WTC11 (cell line): ENCODE measurements around the gene TMPRSS12. TPM values are rescaled to one million over a fixed set of nuclear protein-coding genes. Genes with fewer than 3 reads are reported as not detected.
A peak's percentile ranks its signal among the peaks of the same experiment; 100 is the strongest.
"Not testable (repeated sequence)": the region's sequence is repeated elsewhere in the genome, so short reads cannot be mapped to it uniquely, and the experiment has no call there.

Experiments used
- ATAC-seq: fragments of 200-7000 bp; cut with Tn5 transposase; 2 replicates; pipeline ENCODE4 v1.10.0; 2021; ENCODE audit warnings: mild to moderate bottlenecking, moderate library complexity
- CTCF ChIA-PET: fragments of 300-600 bp; sonication (Branson Sonifier 250); formaldehyde crosslinking; loops from one replicate; lab custom pipeline; 2021; ENCODE audit warnings: antibody characterized with exemption; lab: Charles Lee
- POLR2A ChIA-PET: fragments of 350-600 bp; sonication (Branson Sonifier 250); formaldehyde crosslinking; loops from one replicate; lab custom pipeline; 2021; ENCODE audit warnings: antibody characterized with exemption; lab: Charles Lee
- DNase-seq: peaks from one replicate; pipeline ENCODE4 v3.0.0; 2021; ENCODE audit warnings: low spot score
- H3K27ac Mint-ChIP-seq: 2 replicates; pipeline ENCODE4 v1.8.0; 2021; ENCODE audit warnings: mixed read lengths
- H3K27me3 Mint-ChIP-seq: 2 replicates; pipeline ENCODE4 v1.8.0; 2021; ENCODE audit warnings: low read depth, mild to moderate bottlenecking, moderate library complexity, mixed read lengths
- H3K36me3 Mint-ChIP-seq: 2 replicates; pipeline ENCODE4 v1.8.0; 2021; ENCODE audit warnings: mixed read lengths
- H3K4me1 Mint-ChIP-seq: 2 replicates; pipeline ENCODE4 v1.8.0; 2022; ENCODE audit warnings: mixed read lengths
- H3K4me3 Mint-ChIP-seq: 2 replicates; pipeline ENCODE4 v1.8.0; 2021; ENCODE audit warnings: mild to moderate bottlenecking, moderate library complexity, mixed read lengths
- H3K9me3 Mint-ChIP-seq: 2 replicates; pipeline ENCODE4 v1.8.0; 2021; ENCODE audit warnings: mixed read lengths
- CREM ChIP-seq: sonication (generic); formaldehyde crosslinking; IDR thresholded peaks from 2 replicates; pipeline ENCODE4 v1.8.1; 2022; ENCODE audit warnings: mild to moderate bottlenecking, missing genetic modification reagents, moderate library complexity
- E2F5 ChIP-seq: sonication (generic); formaldehyde crosslinking; IDR thresholded peaks from 2 replicates; pipeline ENCODE4 v1.8.1; 2022; ENCODE audit warnings: mild to moderate bottlenecking, moderate library complexity, missing genetic modification reagents
- EMX1 ChIP-seq: fragments of 250-450 bp; sonication (Bioruptor Pico); IDR thresholded peaks from 2 replicates; pipeline ENCODE4 v1.8.0; 2021; ENCODE audit warnings: mild to moderate bottlenecking
- GABPB1 ChIP-seq: sonication (generic); formaldehyde crosslinking; IDR thresholded peaks from 2 replicates; pipeline ENCODE4 v1.8.1; 2023; ENCODE audit warnings: mild to moderate bottlenecking, missing genetic modification reagents
- HMGXB4 ChIP-seq: sonication (generic); formaldehyde crosslinking; IDR thresholded peaks from 2 replicates; pipeline ENCODE4 v1.8.1; 2023; ENCODE audit warnings: mild to moderate bottlenecking, moderate library complexity, missing genetic modification reagents
- IRF1 ChIP-seq: sonication (generic); formaldehyde crosslinking; IDR thresholded peaks from 2 replicates; pipeline ENCODE4 v1.8.0; 2023; ENCODE audit warnings: missing genetic modification reagents
- SMAD4 ChIP-seq: sonication (generic); formaldehyde crosslinking; IDR thresholded peaks from 2 replicates; pipeline ENCODE4 v1.8.0; 2022; ENCODE audit warnings: mild to moderate bottlenecking, missing genetic modification reagents
- STAT6 ChIP-seq: sonication (generic); formaldehyde crosslinking; conservative IDR thresholded peaks from 2 replicates; pipeline ENCODE4 v1.8.1; 2023; ENCODE audit warnings: mild to moderate bottlenecking, low read depth, missing genetic modification reagents, moderate library complexity
- ZNF281 ChIP-seq: sonication (generic); formaldehyde crosslinking; IDR thresholded peaks from 2 replicates; pipeline ENCODE4 v1.8.0; 2023; ENCODE audit warnings: mild to moderate bottlenecking, missing genetic modification reagents
- ZNF416 ChIP-seq: fragments of 250-450 bp; sonication (Bioruptor Pico); IDR thresholded peaks from 2 replicates; pipeline ENCODE4 v1.9.0; 2021; ENCODE audit warnings: mild to moderate bottlenecking, inconsistent platforms
- ZNF423 ChIP-seq: fragments of 250-450 bp; sonication (Bioruptor Pico); IDR thresholded peaks from 2 replicates; pipeline ENCODE4 v2.1.2; 2022; ENCODE audit warnings: mild to moderate bottlenecking, moderate library complexity
- ZNF671 ChIP-seq: fragments of 250-450 bp; sonication (Bioruptor Pico); IDR thresholded peaks from 2 replicates; pipeline ENCODE4 v1.8.0; 2021; ENCODE audit warnings: mild to moderate bottlenecking
- ZSCAN18 ChIP-seq: fragments of 250-450 bp; sonication (Bioruptor Pico); IDR thresholded peaks from 2 replicates; pipeline ENCODE4 v2.1.2; 2022; ENCODE audit warnings: mild to moderate bottlenecking, moderate library complexity
- total RNA-seq: library from RNA; stranded (reverse); gene quantifications from 3 replicates; pipeline ENCODE4 v1.2.3, GENCODE V29; 2021

TMPRSS12 gene
- total RNA-seq, 1 experiment from 2014 or later = not detected

GRCh38 chr12:50926932-50927331 is 84.2 kb downstream of the TMPRSS12 start:
- CTCF ChIA-PET, DNase-seq, H3K27ac Mint-ChIP-seq, H3K9me3 Mint-ChIP-seq, H3K36me3 Mint-ChIP-seq, H3K27me3 Mint-ChIP-seq, ATAC-seq: not testable (repeated sequence)
- Mint-ChIP-seq H3K4me1 (peaks cover 73% of the 10 kb centered on the region), H3K4me3 (peak overlapping the region; percentile 85)
- TF ChIP-seq GABPB1 (CRISPR knock-in tag) = 0 out of 2 replicates have a peak, but pooled peaks have one; percentile 22
- POLR2A ChIA-PET = interaction anchor here (1.1 kb wide), 1 partner anchor 9 kb away, joined by 4 read pairs; no protein-coding TSS in a partner anchor

- CTCF ChIA-PET = no interaction called here
- TF ChIP-seq STAT6 (no peak), HMGXB4 (CRISPR knock-in tag) (no peak)
- H3K4me3 Mint-ChIP-seq = peak overlapping the region; percentile 85
Observed at GRCh38 chr12:50927356-50927755, 84.6 kb downstream of the TMPRSS12 start.

GRCh38 chr12:50927766-50928224 is 85.1 kb downstream of the TMPRSS12 start:
- H3K27ac Mint-ChIP-seq = no peak overlapping the region
- peak overlapping the region; percentile 85; the same call in 1 of the 2 replicates for H3K4me3 Mint-ChIP-seq
- CTCF ChIA-PET = interaction anchor here (0.6 kb wide), 1 partner anchor 827 kb away, joined by 3 read pairs; no protein-coding TSS in a partner anchor

More at GRCh38 chr12:50927356-50927755, 84.6 kb downstream of the TMPRSS12 start:
- peaks cover 7% of the 10 kb centered on the region; the same call in 1 of the 2 replicates for H3K36me3 Mint-ChIP-seq
- no peaks in the 10 kb centered on the region for H3K9me3 Mint-ChIP-seq
- H3K27me3 Mint-ChIP-seq = no peaks in the 10 kb centered on the region
- no peak overlapping the region for H3K27ac Mint-ChIP-seq
- ATAC-seq (no peak), DNase-seq (no peak)
- H3K4me1 Mint-ChIP-seq = peaks cover 70% of the 10 kb centered on the region
- POLR2A ChIA-PET = interaction anchor here (1.1 kb wide), 1 partner anchor 9 kb away, joined by 4 read pairs; no protein-coding TSS in a partner anchor

GRCh38 chr12:50928392-50928791 is 85.7 kb downstream of the TMPRSS12 start:
- H3K27ac Mint-ChIP-seq = no peak overlapping the region
- ATAC-seq (no peak), DNase-seq (no peak)
- POLR2A ChIA-PET = no interaction called here
- no peaks in the 10 kb centered on the region for H3K27me3 Mint-ChIP-seq
- H3K4me1 Mint-ChIP-seq = peaks cover 69% of the 10 kb centered on the region
- CTCF ChIA-PET = interaction anchor here (0.6 kb wide), 4 partner anchors 94 to 828 kb away, joined by 3 read pairs; no protein-coding TSS in a partner anchor
- no peak overlapping the region; the same call in 1 of the 2 replicates for H3K4me3 Mint-ChIP-seq
- peaks cover 7% of the 10 kb centered on the region; the same call in 1 of the 2 replicates for H3K36me3 Mint-ChIP-seq
- H3K9me3 Mint-ChIP-seq = no peaks in the 10 kb centered on the region
- no peak for TF ChIP-seq ZSCAN18
- TF ChIP-seq EMX1 (CRISPR knock-in tag) = no peak
- no peak for TF ChIP-seq CREM (CRISPR knock-in tag)
- TF ChIP-seq ZNF423 (CRISPR knock-in tag) = no peak
- TF ChIP-seq E2F5 (CRISPR knock-in tag) = no peak
- no peak for TF ChIP-seq IRF1 (CRISPR knock-in tag)

More at GRCh38 chr12:50927766-50928224, 85.1 kb downstream of the TMPRSS12 start:
- POLR2A ChIA-PET = no interaction called here
- TF ChIP-seq ZNF671 (CRISPR knock-in tag) (no peak), ZNF281 (CRISPR knock-in tag) (no peak), GABPB1 (CRISPR knock-in tag) (no peak), SMAD4 (CRISPR knock-in tag) (no peak), ZNF416 (no peak)
- peaks cover 68% of the 10 kb centered on the region for H3K4me1 Mint-ChIP-seq
- H3K27me3 Mint-ChIP-seq = no peaks in the 10 kb centered on the region
- no peaks in the 10 kb centered on the region for H3K9me3 Mint-ChIP-seq
- ATAC-seq (no peak), DNase-seq (no peak)
- H3K36me3 Mint-ChIP-seq = peaks cover 7% of the 10 kb centered on the region; the same call in 1 of the 2 replicates
